GM21723 (cell line): Measurements from ENCODE around the gene MGAT5.

Source experiments
- ATAC-seq: cut with Tn5 transposase; IDR thresholded peaks from one replicate; pipeline ENCODE4 v1.9.1; 2021; ENCODE audit warnings: mild to moderate bottlenecking, moderate library complexity; ENCODE audit not compliant: unreplicated experiment

The MGAT5 gene

DNA sequence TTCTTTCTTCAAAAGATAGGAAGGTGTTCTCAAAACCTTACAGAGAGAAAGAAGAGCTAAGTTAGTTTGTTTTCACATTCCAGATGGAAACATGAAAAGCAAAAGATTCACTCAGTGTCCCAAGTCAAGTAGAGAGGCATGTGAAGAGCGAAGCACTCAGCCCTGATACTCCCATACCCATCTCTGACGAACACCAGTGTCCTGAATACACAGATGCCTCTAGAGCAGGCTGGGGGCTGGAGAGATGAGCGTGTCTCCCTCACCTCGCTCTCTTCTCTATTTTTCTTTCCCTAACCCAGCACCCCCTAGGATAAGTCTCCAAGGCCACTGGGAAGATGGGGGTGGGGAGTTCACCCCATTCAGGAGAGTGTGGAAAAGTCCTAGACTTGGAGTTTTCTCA is 237.2 kb downstream of the MGAT5 start:
- ATAC-seq: no peak

- ATAC-seq: no peak
These were observed 238.0 kb downstream of the MGAT5 start for GRCh38 chr2:134491771-134492441.

GRCh38 chr2:134493797-134494196 is 239.9 kb downstream of the MGAT5 start:
- ATAC-seq: no peak

DNA sequence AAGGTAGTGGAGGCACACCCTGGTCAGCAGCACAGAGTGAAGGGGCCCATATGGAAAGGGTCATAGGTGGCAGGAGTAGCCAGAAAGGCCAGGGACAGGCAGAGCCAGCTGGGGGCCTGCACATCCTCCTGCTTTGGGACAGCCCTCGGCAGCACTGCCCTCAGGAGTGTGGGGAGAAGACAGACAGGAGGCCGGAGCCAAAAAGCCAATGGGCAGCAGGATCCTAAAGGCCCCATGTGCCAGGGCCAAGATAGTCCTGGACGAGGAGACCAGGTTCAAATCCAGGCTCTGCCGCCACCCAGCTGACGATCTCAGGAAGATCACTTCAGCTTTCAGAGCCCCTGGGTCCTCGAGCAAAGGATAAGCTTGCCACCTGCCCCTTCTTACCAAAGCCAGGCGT is 244.8 kb downstream of the MGAT5 start:
- ATAC-seq: no peak

DNA sequence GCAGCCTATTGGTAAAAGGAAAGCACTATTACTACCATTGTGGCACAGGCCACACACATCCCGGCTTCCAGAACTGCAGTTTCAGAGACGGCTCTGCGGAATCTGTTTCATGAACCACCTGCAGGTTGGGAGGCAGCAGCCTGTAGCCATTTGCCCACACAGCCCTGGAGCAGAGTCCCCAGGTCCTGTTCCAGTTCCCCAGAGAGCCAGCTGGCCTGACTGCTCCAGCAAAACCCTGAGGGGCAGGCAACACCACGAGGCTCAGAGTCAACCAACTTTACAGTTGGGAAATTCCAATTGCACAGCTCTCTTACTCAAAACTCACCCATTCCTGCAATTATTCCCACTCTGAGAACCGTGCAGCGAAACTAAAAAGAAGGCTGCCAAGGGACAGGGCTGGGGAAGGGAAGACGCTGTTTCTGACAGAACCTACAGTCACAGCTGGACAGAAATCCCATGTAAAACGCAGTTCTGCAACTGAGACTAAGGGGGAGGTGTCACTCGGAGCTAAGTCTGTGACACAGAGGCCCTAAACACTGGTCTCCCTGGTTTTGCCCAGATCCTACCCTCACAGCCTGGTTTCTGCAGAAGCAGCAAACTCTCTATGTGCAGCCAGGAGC is 245.5 kb downstream of the MGAT5 start:
- no peak for ATAC-seq

DNA sequence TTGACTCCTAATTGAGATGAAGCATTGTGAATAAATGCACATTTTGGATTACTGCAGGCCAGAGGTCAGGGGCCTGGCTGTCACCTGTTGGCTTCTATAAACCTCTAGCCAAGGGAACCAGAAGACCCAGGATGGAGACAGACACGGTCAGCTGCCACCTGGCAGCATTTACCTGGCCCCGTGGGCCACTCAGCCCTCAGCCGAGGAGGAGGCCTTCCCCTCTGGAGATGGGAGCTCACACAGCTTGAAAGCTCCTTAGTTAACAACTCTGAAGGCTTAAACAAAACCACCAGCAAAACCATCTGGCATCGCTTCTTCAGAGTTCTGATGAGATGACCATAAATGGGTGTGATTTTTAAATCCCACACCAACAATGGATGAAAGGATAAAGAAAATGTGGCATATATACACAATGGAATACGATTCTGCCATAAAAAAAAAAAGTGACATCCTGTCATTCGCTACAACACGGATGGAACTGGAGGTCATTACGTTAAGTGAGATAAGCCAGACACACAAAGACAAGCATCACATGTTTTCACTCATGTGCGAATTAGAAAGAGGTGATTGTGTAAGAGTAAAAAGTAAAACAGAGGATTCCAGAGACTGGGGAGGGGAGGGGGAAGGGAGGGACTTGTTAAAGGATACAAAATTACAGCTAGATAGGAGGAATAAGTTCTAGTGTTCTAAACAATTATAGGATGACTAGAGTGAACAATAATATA is 246.5 kb downstream of the MGAT5 start:
- no peak for ATAC-seq

DNA sequence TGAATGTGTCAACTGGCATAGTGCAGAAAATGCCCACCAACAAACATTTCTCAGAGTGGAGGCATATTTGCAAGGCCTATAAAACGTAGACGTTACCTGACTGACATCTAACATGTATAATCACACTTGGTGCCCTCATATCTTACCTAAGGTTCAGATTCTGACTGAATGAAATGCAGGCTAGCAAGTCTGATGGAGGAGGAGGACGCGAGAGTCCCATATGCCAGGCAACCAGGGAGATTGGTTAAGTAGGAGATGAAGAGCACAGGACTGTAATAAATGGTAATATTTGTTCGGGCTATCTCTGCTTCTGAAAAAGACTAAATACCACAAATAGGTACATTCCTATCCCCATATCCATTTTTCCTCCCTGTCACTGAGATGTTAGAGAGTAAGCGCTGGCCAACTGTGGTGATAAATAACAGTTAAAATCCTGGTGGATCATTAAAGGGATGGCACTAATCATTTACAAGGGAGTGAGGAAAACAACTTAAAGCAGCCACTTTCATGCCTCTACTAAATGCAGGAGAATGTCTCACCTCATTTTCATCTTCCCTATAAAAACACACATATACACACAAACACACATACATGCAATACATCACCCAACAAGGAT is 247.7 kb downstream of the MGAT5 start:
- no peak for ATAC-seq

DNA sequence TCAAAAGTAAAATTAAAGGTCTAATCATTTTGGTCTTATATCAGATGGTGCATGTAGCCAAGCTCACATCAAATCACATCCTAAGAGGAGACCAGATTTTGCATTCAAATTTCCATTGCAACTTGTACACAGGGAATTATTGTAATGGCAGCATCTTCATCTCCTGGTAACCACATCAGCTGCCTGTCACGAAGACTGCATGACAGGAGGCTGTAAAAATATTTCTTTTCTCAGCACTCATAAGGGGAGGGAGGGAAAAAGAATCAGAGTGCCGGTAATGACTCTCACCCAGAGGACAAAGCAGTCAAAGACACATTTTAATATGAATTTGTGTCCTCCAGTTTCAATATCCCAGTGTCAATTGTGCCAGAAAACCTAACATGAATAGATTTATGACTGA is 248.2 kb downstream of the MGAT5 start:
- no peak for ATAC-seq
